OCI-LY7 (cell line): ENCODE measurements around the gene SOX12.

ENCODE experiments used
- EZH2phosphoT487 ChIP-seq: fragments of 200-600 bp; sonication (generic); IDR thresholded peaks from 2 replicates; pipeline ENCODE4 v1.6.1; 2018; ENCODE audit warnings: low read depth, borderline replicate concordance, mild to moderate bottlenecking, mixed run types, antibody characterized with exemption, low read length, moderate library complexity, mixed read lengths
- TF ChIP-seq, protein P1 (sequence below): fragments of 200-600 bp; sonication (generic); conservative IDR thresholded peaks from 2 replicates; pipeline ENCODE4 v1.5.1; 2014; ENCODE audit warnings: mild to moderate bottlenecking, antibody characterized with exemption, low read length, moderate library complexity, mixed read lengths

DNA sequence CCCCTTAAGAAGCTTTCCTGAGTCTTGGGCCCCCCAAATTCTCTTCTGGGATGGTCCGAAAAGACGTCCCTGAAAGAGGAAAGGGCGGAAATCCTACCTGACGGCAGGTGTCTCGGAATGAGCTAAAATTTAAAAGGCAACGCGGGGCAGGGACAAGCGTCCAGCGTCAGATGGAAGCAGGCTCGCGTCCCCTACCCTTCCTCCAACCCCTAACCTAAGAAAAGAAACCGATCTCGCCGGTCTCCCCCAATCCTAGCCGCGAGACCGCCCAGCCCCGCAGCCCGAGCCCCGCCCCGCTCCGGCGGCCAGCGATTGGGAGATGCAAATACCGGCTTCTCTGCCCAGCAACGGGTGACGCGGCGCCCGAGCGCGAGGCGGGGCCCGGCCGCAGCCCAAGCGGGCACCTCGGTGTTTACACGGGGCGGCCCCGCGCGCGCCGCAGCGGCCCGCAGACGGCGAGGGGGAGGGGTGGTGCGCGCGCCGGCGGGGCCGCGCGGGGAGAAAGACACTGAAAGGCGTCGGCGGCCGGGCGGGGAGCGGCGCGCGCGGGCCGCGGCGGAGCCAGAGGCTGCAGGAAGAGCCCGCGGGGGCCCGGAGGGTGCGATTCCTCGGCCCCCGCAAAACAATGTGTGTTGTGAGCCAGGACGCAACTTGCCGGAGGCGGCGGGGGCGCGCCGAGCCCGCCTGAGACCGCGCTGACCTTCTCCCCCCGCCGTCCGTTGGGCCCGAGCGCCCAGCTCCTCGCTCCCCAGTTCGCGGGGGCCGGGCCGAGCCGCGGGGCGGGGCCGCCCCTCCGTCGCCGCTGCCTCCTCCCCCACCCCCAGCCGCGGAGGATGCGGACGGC is at the start of gene SOX12:
- TF ChIP-seq, protein P1, sequence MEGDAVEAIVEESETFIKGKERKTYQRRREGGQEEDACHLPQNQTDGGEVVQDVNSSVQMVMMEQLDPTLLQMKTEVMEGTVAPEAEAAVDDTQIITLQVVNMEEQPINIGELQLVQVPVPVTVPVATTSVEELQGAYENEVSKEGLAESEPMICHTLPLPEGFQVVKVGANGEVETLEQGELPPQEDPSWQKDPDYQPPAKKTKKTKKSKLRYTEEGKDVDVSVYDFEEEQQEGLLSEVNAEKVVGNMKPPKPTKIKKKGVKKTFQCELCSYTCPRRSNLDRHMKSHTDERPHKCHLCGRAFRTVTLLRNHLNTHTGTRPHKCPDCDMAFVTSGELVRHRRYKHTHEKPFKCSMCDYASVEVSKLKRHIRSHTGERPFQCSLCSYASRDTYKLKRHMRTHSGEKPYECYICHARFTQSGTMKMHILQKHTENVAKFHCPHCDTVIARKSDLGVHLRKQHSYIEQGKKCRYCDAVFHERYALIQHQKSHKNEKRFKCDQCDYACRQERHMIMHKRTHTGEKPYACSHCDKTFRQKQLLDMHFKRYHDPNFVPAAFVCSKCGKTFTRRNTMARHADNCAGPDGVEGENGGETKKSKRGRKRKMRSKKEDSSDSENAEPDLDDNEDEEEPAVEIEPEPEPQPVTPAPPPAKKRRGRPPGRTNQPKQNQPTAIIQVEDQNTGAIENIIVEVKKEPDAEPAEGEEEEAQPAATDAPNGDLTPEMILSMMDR, result no peak
- no peak for TF ChIP-seq EZH2phosphoT487
